Transverse colon (tissue), 4 donors: ENCODE measurements around the gene SPTA1. TPM values are rescaled to one million over a fixed set of nuclear protein-coding genes. Genes with fewer than 3 reads are reported as not detected.

Experiments used
- DNase-seq: peaks from one replicate; pipeline ENCODE4 v3.0.0-alpha.2; 2019
- H3K27ac ChIP-seq, 4 donors: fragments of 200-600 bp; sonication (generic); 2 replicates each; pipeline ENCODE4 v1.5.1; 2016 to 2018; ENCODE audit warnings: inconsistent platforms in 4 of 4
- H3K27me3 ChIP-seq: fragments of 200-600 bp; sonication (generic); 2 replicates; pipeline ENCODE4 v1.5.1; 2017; ENCODE audit warnings: inconsistent platforms
- H3K36me3 ChIP-seq, 4 donors: fragments of 200-600 bp; sonication (generic); 2 replicates each; pipeline ENCODE4 v1.5.1; 2017 to 2019; ENCODE audit warnings: inconsistent platforms in 4 of 4
- H3K4me1 ChIP-seq, 4 donors: fragments of 200-600 bp; sonication (generic); 2 replicates each; pipeline ENCODE4 v1.5.1; 2017 to 2020; ENCODE audit warnings: inconsistent platforms in 4 of 4
- H3K4me3 ChIP-seq, 4 donors: fragments of 200-600 bp; sonication (generic); 1 replicate in 1 of 4; 2 replicates in 3 of 4; pipeline versions ENCODE4 v1.5.1 to v1.6.1; 2017 to 2019; ENCODE audit warnings: inconsistent platforms in 4 of 4
- H3K9me3 ChIP-seq, 2 donors: fragments of 200-600 bp; sonication (generic); 2 replicates each; pipeline ENCODE4 v1.5.1; 2017 to 2019; ENCODE audit warnings: inconsistent platforms in 2 of 2
- EP300 ChIP-seq: sonication (generic); formaldehyde crosslinking; IDR thresholded peaks from one replicate; pipeline ENCODE4 v1.6.1; 2017; ENCODE audit warnings: antibody characterized with exemption, low read depth
- POLR2A ChIP-seq: fragments of 450-650 bp; IDR thresholded peaks from one replicate; pipeline ENCODE4 v1.6.1; 2016; ENCODE audit warnings: antibody characterized with exemption, mild to moderate bottlenecking, moderate library complexity
- POLR2AphosphoS5 ChIP-seq, 3 donors: sonication (generic); formaldehyde crosslinking; IDR thresholded peaks; one replicate each; pipeline ENCODE4 v1.6.1; 2016; ENCODE audit warnings: antibody characterized with exemption in 3 of 3
- WGBS, 2 donors: methylation state at CpG; one replicate each; pipeline ENCODE4 v1.1.5; 2018; ENCODE audit warnings: low coverage in 1 of 2; 5-methylcytosine and 5-hydroxymethylcytosine counted together
- in situ Hi-C, 4 donors: fragments of 200-750 bp; cut with MboI; loops; one replicate each; pipeline versions ENCODE4 v1.15.0 to v1.15.1; 2017; ENCODE audit warnings: low sequenced_read_pairs in 3 of 4, low pct_ligation_motif_present in 1 of 4, low pct_unique_long_range_greater_than_20kb in 1 of 4
- intact Hi-C: fragments of 100-400 bp; cut with DNase I; formaldehyde crosslinking; loops from one replicate; pipeline ENCODE4 v1.15.1; 2023; ENCODE audit warnings: low total_unique reads
- total RNA-seq, 4 donors: library from RNA; depleted of rRNA; stranded (reverse); fragments of >200 nt; gene quantifications; one replicate each; pipeline ENCODE4 v1.1.0, GENCODE V29; 2016
- TF ChIP-seq, protein P1 (sequence below), 5 experiments: fragments of 200-600 bp in 3 of 5; fragments of 450-650 bp in 2 of 5; sonication (generic) in 3 of 5; IDR thresholded peaks; 1 replicate in 2 of 5; 2 replicates in 3 of 5; pipeline ENCODE4 v1.5.1; 2016 to 2017; ENCODE audit warnings: antibody characterized with exemption in 5 of 5, inconsistent platforms in 3 of 5, mild to moderate bottlenecking in 2 of 5, moderate library complexity in 1 of 5

Gene SPTA1
- under 1 TPM in 1 of 4 donors, not detected in 3; under 0.01 TPM for total RNA-seq

DNA sequence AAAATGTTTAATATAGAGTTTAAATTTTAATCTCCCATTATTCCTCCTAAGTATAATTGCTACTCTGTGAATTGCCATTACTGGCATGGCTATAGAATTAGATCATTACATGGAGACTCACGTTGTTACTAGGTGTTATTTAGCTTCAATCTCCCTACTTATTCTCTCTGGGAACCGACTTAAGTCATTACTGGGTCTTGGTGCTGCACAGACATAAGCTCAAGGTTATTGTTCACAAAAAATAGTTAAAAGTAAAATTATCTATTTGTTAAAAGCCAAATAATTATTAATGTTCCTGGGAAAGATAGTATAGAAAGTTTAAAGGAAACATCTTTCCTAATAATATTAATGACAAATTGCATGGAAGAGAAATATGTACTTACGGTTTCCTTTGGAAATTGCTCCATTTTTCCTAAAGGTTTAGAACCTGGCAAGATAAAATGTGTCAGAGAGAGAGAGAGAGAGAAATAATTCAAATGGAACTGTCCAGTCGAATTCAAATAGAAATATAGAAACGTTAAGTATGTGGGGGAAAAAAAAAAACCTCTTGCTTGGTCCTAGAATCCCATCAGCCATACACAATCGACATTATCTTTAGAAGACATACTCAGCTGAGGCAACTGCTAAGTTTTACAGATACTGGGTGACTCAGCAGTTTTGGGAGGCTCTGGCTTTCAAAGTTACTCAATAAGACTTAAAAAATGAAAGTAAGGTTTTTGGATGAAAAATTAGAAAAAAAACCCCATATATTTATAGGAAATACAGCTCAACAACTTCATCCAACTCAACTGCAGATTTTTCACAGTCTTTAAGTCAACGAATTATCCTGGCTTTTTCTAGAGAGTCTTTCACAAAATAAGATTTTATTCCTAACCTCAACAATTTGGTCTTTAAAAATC is at the start of gene SPTA1:
Gene SPTA1, minus strand, starts transcription at position 605 of the 899 bp plus-strand sequence. Its CDS starts 198 bp downstream, at position 407.
- no peaks in the 10 kb centered on the region for H3K4me1 ChIP-seq
- no peaks in the 10 kb centered on the region for H3K9me3 ChIP-seq
- no peaks in the 10 kb centered on the region for H3K36me3 ChIP-seq
- no peak for DNase-seq
- 43 to 53% methylated on average over 7 of the region's 7 CpGs for WGBS, 2 donors
- TF ChIP-seq POLR2AphosphoS5 (IDR thresholded peaks at IDR 0.05) (no peak), POLR2A (no peak), EP300 (no peak)
- TF ChIP-seq, protein P1, sequence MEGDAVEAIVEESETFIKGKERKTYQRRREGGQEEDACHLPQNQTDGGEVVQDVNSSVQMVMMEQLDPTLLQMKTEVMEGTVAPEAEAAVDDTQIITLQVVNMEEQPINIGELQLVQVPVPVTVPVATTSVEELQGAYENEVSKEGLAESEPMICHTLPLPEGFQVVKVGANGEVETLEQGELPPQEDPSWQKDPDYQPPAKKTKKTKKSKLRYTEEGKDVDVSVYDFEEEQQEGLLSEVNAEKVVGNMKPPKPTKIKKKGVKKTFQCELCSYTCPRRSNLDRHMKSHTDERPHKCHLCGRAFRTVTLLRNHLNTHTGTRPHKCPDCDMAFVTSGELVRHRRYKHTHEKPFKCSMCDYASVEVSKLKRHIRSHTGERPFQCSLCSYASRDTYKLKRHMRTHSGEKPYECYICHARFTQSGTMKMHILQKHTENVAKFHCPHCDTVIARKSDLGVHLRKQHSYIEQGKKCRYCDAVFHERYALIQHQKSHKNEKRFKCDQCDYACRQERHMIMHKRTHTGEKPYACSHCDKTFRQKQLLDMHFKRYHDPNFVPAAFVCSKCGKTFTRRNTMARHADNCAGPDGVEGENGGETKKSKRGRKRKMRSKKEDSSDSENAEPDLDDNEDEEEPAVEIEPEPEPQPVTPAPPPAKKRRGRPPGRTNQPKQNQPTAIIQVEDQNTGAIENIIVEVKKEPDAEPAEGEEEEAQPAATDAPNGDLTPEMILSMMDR (IDR thresholded peaks at IDR 0.05), result no peak
- in situ Hi-C loops, result no loop called here
- no peak within 1 kb of the TSS for H3K4me3 ChIP-seq
- H3K27me3 ChIP-seq, result no peaks in the 10 kb centered on the region
- no peak within 1 kb of the TSS for H3K27ac ChIP-seq
- intact Hi-C loops, result no loop called here

DNA sequence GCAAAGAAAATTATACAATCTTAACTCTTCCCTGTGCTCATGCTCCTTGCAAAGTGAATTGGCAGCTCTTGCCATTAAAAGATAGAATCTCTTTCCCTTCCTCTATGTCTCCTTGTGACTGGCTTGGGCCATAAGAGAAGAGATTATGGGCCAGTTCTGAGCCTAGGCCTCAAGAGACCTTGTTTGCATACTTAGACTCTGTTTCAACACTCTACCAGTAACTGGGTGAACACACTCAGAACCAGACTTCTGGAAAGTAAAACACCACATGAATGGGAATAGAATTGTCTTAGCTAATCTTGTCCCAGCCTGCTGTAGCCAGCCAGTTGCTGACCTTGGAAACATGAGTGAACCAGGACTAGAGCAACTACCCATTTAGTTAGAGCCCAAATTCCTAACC is 49.3 kb upstream of the SPTA1 start:
- TF ChIP-seq, protein P1 (IDR thresholded peaks at IDR 0.05), result no peak
- TF ChIP-seq POLR2AphosphoS5 (IDR thresholded peaks at IDR 0.05) (no peak), EP300 (no peak), POLR2A (no peak)
- in situ Hi-C loops (no loop called here), intact Hi-C loops (no loop called here)
- Histone ChIP-seq H3K4me1 (no peaks in the 10 kb centered on the region), H3K27ac (no peak overlapping the region), H3K27me3 (peaks cover 4% of the 10 kb centered on the region), H3K4me3 (no peak overlapping the region), H3K36me3 (no peaks in the 10 kb centered on the region), H3K9me3 (no peaks in the 10 kb centered on the region)
- DNase-seq, result no peak

DNA sequence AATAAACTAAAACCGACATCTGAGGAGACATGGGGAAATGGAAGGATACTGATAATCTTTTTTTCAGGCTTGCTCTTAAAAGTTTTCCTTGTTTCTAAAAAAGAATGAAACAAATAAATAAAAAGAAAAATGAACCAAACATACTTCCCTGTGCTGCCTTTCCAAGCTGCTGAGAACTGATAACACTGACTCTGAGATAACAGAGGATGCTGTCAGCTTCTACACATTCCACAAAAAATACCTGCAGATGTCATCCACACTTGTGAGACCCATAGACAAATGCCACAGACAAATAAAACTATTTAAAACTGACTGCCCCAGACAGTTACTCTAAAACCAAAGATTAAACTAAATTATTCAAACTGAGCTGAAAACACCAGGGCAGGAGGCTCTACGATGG is 46.0 kb upstream of the SPTA1 start:
- no peak overlapping the region for H3K27ac ChIP-seq
- WGBS, 2 donors, result 69 to 72% methylated on average over 2 of the region's 2 CpGs
- H3K36me3 ChIP-seq, result no peaks in the 10 kb centered on the region
- no peak for DNase-seq
- H3K4me1 ChIP-seq, result no peaks in the 10 kb centered on the region
- TF ChIP-seq POLR2A (no peak), POLR2AphosphoS5 (IDR thresholded peaks at IDR 0.05) (no peak), EP300 (no peak)
- TF ChIP-seq, protein P1 (IDR thresholded peaks at IDR 0.05), result no peak
- no peak overlapping the region for H3K4me3 ChIP-seq
- in situ Hi-C loops (no loop called here), intact Hi-C loops (no loop called here)
- H3K9me3 ChIP-seq, result no peaks in the 10 kb centered on the region
- no peaks in the 10 kb centered on the region for H3K27me3 ChIP-seq

DNA sequence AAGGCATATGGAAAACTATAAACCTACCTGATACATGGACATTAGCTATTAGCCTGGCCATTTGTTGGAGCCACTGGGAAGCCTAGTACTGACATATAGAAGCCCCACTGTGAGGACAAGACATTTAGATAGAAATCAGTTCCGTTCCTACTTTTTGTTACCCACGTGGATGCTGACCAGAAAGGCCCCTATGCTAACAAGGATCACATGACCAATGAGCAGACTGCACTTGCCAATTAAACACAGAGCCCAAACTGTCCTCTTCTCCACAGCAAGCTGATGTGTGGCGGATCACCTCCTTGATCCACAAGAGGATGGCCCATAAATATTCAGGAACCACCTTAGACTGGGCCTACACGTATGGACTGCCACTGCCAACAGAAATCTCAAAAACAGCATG is 45.2 kb upstream of the SPTA1 start:
- no peaks in the 10 kb centered on the region for H3K4me1 ChIP-seq
- no peaks in the 10 kb centered on the region for H3K36me3 ChIP-seq
- intact Hi-C loops, result no loop called here
- TF ChIP-seq EP300, result no peak
- no peak for TF ChIP-seq POLR2A
- TF ChIP-seq, protein P1 (IDR thresholded peaks at IDR 0.05), result no peak
- DNase-seq, result no peak
- in situ Hi-C loops, result no loop called here
- H3K4me3 ChIP-seq, result no peak overlapping the region
- 78 to 100% methylated on average over 3 to 4 of the region's 4 CpGs for WGBS, 2 donors
- no peaks in the 10 kb centered on the region for H3K27me3 ChIP-seq
- no peaks in the 10 kb centered on the region for H3K9me3 ChIP-seq
- H3K27ac ChIP-seq, result no peak overlapping the region
